Fibroblast of lung (primary cell): ENCODE data around the gene ZFYVE28.

Experiments
- EZH2 ChIP-seq: IDR thresholded peaks from 2 replicates; pipeline ENCODE4 v1.5.1; 2012; ENCODE audit warnings: low read length, control low read depth, mild to moderate bottlenecking; ENCODE audit errors: missing control alignments
- TF ChIP-seq, protein P1 (sequence below), 2 donors: IDR thresholded peaks in 1 of 2; conservative IDR thresholded peaks in 1 of 2; 1 replicate in 1 of 2; 2 replicates in 1 of 2; pipeline ENCODE4 v1.5.1; 2011 to 2012; ENCODE audit warnings: low read length in 2 of 2, control low read depth in 1 of 2, inconsistent platforms in 1 of 2, low read depth in 1 of 2, mild to moderate bottlenecking in 1 of 2

GRCh38 chr4:2303686-2304320 is 114.6 kb downstream of the ZFYVE28 start:
- no peak for TF ChIP-seq EZH2
- TF ChIP-seq, protein P1, sequence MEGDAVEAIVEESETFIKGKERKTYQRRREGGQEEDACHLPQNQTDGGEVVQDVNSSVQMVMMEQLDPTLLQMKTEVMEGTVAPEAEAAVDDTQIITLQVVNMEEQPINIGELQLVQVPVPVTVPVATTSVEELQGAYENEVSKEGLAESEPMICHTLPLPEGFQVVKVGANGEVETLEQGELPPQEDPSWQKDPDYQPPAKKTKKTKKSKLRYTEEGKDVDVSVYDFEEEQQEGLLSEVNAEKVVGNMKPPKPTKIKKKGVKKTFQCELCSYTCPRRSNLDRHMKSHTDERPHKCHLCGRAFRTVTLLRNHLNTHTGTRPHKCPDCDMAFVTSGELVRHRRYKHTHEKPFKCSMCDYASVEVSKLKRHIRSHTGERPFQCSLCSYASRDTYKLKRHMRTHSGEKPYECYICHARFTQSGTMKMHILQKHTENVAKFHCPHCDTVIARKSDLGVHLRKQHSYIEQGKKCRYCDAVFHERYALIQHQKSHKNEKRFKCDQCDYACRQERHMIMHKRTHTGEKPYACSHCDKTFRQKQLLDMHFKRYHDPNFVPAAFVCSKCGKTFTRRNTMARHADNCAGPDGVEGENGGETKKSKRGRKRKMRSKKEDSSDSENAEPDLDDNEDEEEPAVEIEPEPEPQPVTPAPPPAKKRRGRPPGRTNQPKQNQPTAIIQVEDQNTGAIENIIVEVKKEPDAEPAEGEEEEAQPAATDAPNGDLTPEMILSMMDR (conservative IDR thresholded peaks at IDR 0.05 in 1 of 2, IDR thresholded peaks at IDR 0.05 in 1 of 2; ENCODE audit: low read depth in 1 of 2, low read length in 2 of 2), result no peak
